ENCODE data around the gene NRG3. TPM values are rescaled to one million over a fixed set of nuclear protein-coding genes. Genes with fewer than 3 reads are reported as not detected.

Gene NRG3
- total RNA-seq, 2 experiments from 2014 or later, result not detected

GRCh38 chr10:82208726-82209125 lies 333.7 kb downstream of the NRG3 start:
- H3K9me3 Mint-ChIP-seq, result peaks cover 4% of the 10 kb centered on the region
- H3K36me3 Mint-ChIP-seq (ENCODE audit: low read depth), result no peaks in the 10 kb centered on the region
- H3K4me1 Mint-ChIP-seq (ENCODE audit: low read depth), result no peaks in the 10 kb centered on the region
- H3K27ac Mint-ChIP-seq, result no peak overlapping the region
- DNase-seq (no peak), ATAC-seq (ENCODE audit: poor library complexity) (no peak)
- H3K9me3 ChIP-seq (ENCODE audit: control insufficient read depth in 1 of 2, insufficient read depth in 1 of 2, low read length in 2 of 2), result no peaks in the 10 kb centered on the region
- intact Hi-C loops (cut with DNase I, micrococcal nuclease), result no loop called here
- H3K4me3 ChIP-seq (ENCODE audit: low read length), result no peak overlapping the region
- POLR2A ChIA-PET, result no interaction called here
- CTCF ChIA-PET, result no interaction called here
- no peak overlapping the region for H3K4me3 Mint-ChIP-seq
- H3K27me3 ChIP-seq (ENCODE audit: control insufficient read depth in 1 of 2, insufficient read depth in 2 of 2, low read length in 2 of 2), result no peaks in the 10 kb centered on the region
- no peak overlapping the region for H3K27ac ChIP-seq (ENCODE audit: low read depth in 1 of 2, low read length in 2 of 2)
- TF ChIP-seq CTCF (IDR thresholded peaks at IDR 0.05), result no peak
- H3K27me3 Mint-ChIP-seq, result no peaks in the 10 kb centered on the region
- H3K36me3 ChIP-seq (ENCODE audit: insufficient read depth, low read length), result no peaks in the 10 kb centered on the region
- no peaks in the 10 kb centered on the region for H3K4me1 ChIP-seq (ENCODE audit: insufficient read depth, low read length)

- Mint-ChIP-seq H3K9me3 (peaks cover 3% of the 10 kb centered on the region), H3K4me1 (ENCODE audit: low read depth) (no peaks in the 10 kb centered on the region), H3K27me3 (no peaks in the 10 kb centered on the region), H3K27ac (no peak overlapping the region), H3K36me3 (ENCODE audit: low read depth) (no peaks in the 10 kb centered on the region), H3K4me3 (no peak overlapping the region)
- intact Hi-C loops (cut with DNase I, micrococcal nuclease), result no loop called here
- H3K4me3 ChIP-seq (ENCODE audit: low read length), result no peak overlapping the region
- no peaks in the 10 kb centered on the region for H3K36me3 ChIP-seq (ENCODE audit: insufficient read depth, low read length)
- H3K9me3 ChIP-seq (ENCODE audit: control insufficient read depth in 1 of 2, insufficient read depth in 1 of 2, low read length in 2 of 2), result no peaks in the 10 kb centered on the region
- no peaks in the 10 kb centered on the region for H3K27me3 ChIP-seq (ENCODE audit: control insufficient read depth in 1 of 2, insufficient read depth in 2 of 2, low read length in 2 of 2)
- POLR2A ChIA-PET, result no interaction called here
- TF ChIP-seq CTCF (IDR thresholded peaks at IDR 0.05), result no peak
- H3K4me1 ChIP-seq (ENCODE audit: insufficient read depth, low read length), result no peaks in the 10 kb centered on the region
- no peak for ATAC-seq (ENCODE audit: poor library complexity)
- CTCF ChIA-PET, result no interaction called here
- DNase-seq, result no peak
- H3K27ac ChIP-seq (ENCODE audit: low read depth in 1 of 2, low read length in 2 of 2), result no peak overlapping the region
Observed at GRCh38 chr10:82210331-82210730, 335.3 kb downstream of the NRG3 start.

- no peak for DNase-seq
- H3K9me3 Mint-ChIP-seq, result peaks cover 3% of the 10 kb centered on the region
- H3K27ac Mint-ChIP-seq, result no peak overlapping the region
- no peaks in the 10 kb centered on the region for H3K27me3 Mint-ChIP-seq
- no peak overlapping the region for H3K4me3 Mint-ChIP-seq
- Histone ChIP-seq H3K36me3 (ENCODE audit: insufficient read depth, low read length) (no peaks in the 10 kb centered on the region), H3K9me3 (ENCODE audit: control insufficient read depth in 1 of 2, insufficient read depth in 1 of 2, low read length in 2 of 2) (no peaks in the 10 kb centered on the region), H3K27me3 (ENCODE audit: control insufficient read depth in 1 of 2, insufficient read depth in 2 of 2, low read length in 2 of 2) (no peaks in the 10 kb centered on the region), H3K4me1 (ENCODE audit: insufficient read depth, low read length) (no peaks in the 10 kb centered on the region), H3K4me3 (ENCODE audit: low read length) (no peak overlapping the region), H3K27ac (ENCODE audit: low read depth in 1 of 2, low read length in 2 of 2) (no peak overlapping the region)
- H3K36me3 Mint-ChIP-seq (ENCODE audit: low read depth), result no peaks in the 10 kb centered on the region
- ATAC-seq (ENCODE audit: poor library complexity), result no peak
- H3K4me1 Mint-ChIP-seq (ENCODE audit: low read depth), result no peaks in the 10 kb centered on the region
- intact Hi-C loops (cut with DNase I, micrococcal nuclease), result no loop called here
- no peak for TF ChIP-seq CTCF (IDR thresholded peaks at IDR 0.05)
- ChIA-PET POLR2A (no interaction called here), CTCF (no interaction called here)
Observed at GRCh38 chr10:82211346-82211745, 336.4 kb downstream of the NRG3 start.
